Measurements from ENCODE around the gene CLDN11. TPM values are rescaled to one million over a fixed set of nuclear protein-coding genes. Genes with fewer than 3 reads are reported as not detected.

The CLDN11 gene
- total RNA-seq, 2 donors from 2014 or later = 1.3 to 7.2 TPM

- no peak overlapping the region for H3K9ac ChIP-seq (ENCODE audit: low read depth in 2 of 2, low read length in 2 of 2)
- no peaks in the 10 kb centered on the region for H3K27me3 ChIP-seq
- H3K4me3 ChIP-seq = no peak overlapping the region
- no peak for DNase-seq
- intact Hi-C loops (cut with DNase I) = no loop called here
- no peaks in the 10 kb centered on the region for H3K4me1 ChIP-seq
- TF ChIP-seq CTCF (IDR thresholded peaks at IDR 0.05) = no peak
- no peaks in the 10 kb centered on the region for H3K36me3 ChIP-seq
- no peak overlapping the region for H3K27ac ChIP-seq
- no peaks in the 10 kb centered on the region for H3K9me3 ChIP-seq
Measured at GRCh38 chr3:170441412-170441811, 22.7 kb downstream of the CLDN11 start.

- no peak for TF ChIP-seq CTCF (IDR thresholded peaks at IDR 0.05)
- Histone ChIP-seq H3K36me3 (no peaks in the 10 kb centered on the region), H3K9ac (ENCODE audit: low read depth in 2 of 2, low read length in 2 of 2) (no peak overlapping the region), H3K27ac (no peak overlapping the region), H3K4me3 (no peak overlapping the region), H3K4me1 (no peaks in the 10 kb centered on the region), H3K9me3 (no peaks in the 10 kb centered on the region), H3K27me3 (no peaks in the 10 kb centered on the region)
- no peak for DNase-seq
- intact Hi-C loops (cut with DNase I) = no loop called here
Measured at GRCh38 chr3:170442947-170443346, 24.3 kb downstream of the CLDN11 start.

GRCh38 chr3:170443457-170443856 lies 24.8 kb downstream of the CLDN11 start:
- no peak for TF ChIP-seq CTCF (IDR thresholded peaks at IDR 0.05)
- H3K9me3 ChIP-seq = no peaks in the 10 kb centered on the region

GRCh38 chr3:170448584-170448983 lies 29.9 kb downstream of the CLDN11 start:
- Histone ChIP-seq H3K4me3 (no peak overlapping the region), H3K27me3 (no peaks in the 10 kb centered on the region), H3K9me3 (no peaks in the 10 kb centered on the region), H3K9ac (ENCODE audit: low read depth in 2 of 2, low read length in 2 of 2) (no peak overlapping the region), H3K27ac (no peak overlapping the region), H3K4me1 (no peaks in the 10 kb centered on the region), H3K36me3 (no peaks in the 10 kb centered on the region)
- intact Hi-C loops (cut with DNase I) = no loop called here
- no peak for DNase-seq
- no peak for TF ChIP-seq CTCF (IDR thresholded peaks at IDR 0.05)

More at GRCh38 chr3:170443457-170443856, 24.8 kb downstream of the CLDN11 start:
- intact Hi-C loops (cut with DNase I) = no loop called here
- Histone ChIP-seq H3K36me3 (no peaks in the 10 kb centered on the region), H3K27me3 (no peaks in the 10 kb centered on the region), H3K9ac (ENCODE audit: low read depth in 2 of 2, low read length in 2 of 2) (no peak overlapping the region), H3K4me1 (no peaks in the 10 kb centered on the region), H3K4me3 (no peak overlapping the region), H3K27ac (no peak overlapping the region)
- no peak for DNase-seq

GRCh38 chr3:170450039-170450438 lies 31.4 kb downstream of the CLDN11 start:
- Histone ChIP-seq H3K9ac (ENCODE audit: low read depth in 2 of 2, low read length in 2 of 2) (no peak overlapping the region), H3K4me3 (no peak overlapping the region), H3K27ac (no peak overlapping the region), H3K4me1 (no peaks in the 10 kb centered on the region), H3K9me3 (no peaks in the 10 kb centered on the region), H3K27me3 (no peaks in the 10 kb centered on the region), H3K36me3 (no peaks in the 10 kb centered on the region)
- intact Hi-C loops (cut with DNase I) = no loop called here
- no peak for DNase-seq
- no peak for TF ChIP-seq CTCF (IDR thresholded peaks at IDR 0.05)

GRCh38 chr3:170454509-170454908 lies 35.8 kb downstream of the CLDN11 start:
- intact Hi-C loops (cut with DNase I) = no loop called here
- Histone ChIP-seq H3K27me3 (no peaks in the 10 kb centered on the region), H3K4me3 (no peak overlapping the region), H3K9me3 (no peaks in the 10 kb centered on the region), H3K4me1 (no peaks in the 10 kb centered on the region), H3K27ac (no peak overlapping the region), H3K9ac (ENCODE audit: low read depth in 2 of 2, low read length in 2 of 2) (no peak overlapping the region), H3K36me3 (no peaks in the 10 kb centered on the region)
- DNase-seq = no peak
- TF ChIP-seq CTCF (IDR thresholded peaks at IDR 0.05) = no peak
